DOHH2 (cell line): ENCODE results near the gene MAP3K5.

Experiments used
- H3F3A ChIP-seq: fragments of 200-600 bp; sonication (generic), shearing (Covaris generic); 2 replicates; pipeline ENCODE4 v1.6.0; 2016; ENCODE audit warnings: antibody characterized with exemption, mild to moderate bottlenecking; ENCODE audit not compliant: control insufficient read depth, insufficient read depth
- H3K27ac ChIP-seq: fragments of 200-600 bp; sonication (generic); 2 replicates; pipeline ENCODE4 v1.5.1; 2014; ENCODE audit warnings: low read depth, mild to moderate bottlenecking, low read length, moderate library complexity
- H3K27me3 ChIP-seq: fragments of 200-600 bp; sonication (generic); 2 replicates; pipeline ENCODE4 v1.6.1; 2014; ENCODE audit warnings: mild to moderate bottlenecking, low read length, mixed read lengths; ENCODE audit not compliant: control insufficient read depth
- H3K36me3 ChIP-seq: fragments of 200-600 bp; sonication (generic); 2 replicates; pipeline ENCODE4 v1.6.1; 2014; ENCODE audit warnings: mild to moderate bottlenecking, low read length, moderate library complexity, mixed read lengths; ENCODE audit not compliant: control insufficient read depth
- H3K4me1 ChIP-seq: fragments of 200-600 bp; sonication (generic); 2 replicates; pipeline ENCODE4 v1.6.1; 2014; ENCODE audit warnings: mild to moderate bottlenecking, low read length, mixed read lengths; ENCODE audit not compliant: control insufficient read depth
- H3K4me2 ChIP-seq: fragments of 200-600 bp; sonication (generic); 2 replicates; pipeline ENCODE4 v1.6.0; 2014; ENCODE audit warnings: mild to moderate bottlenecking, low read length, moderate library complexity
- H3K4me3 ChIP-seq: fragments of 200-600 bp; sonication (generic); 2 replicates; pipeline ENCODE4 v1.5.1; 2014; ENCODE audit warnings: mild to moderate bottlenecking, low read length, mixed read lengths
- H3K79me2 ChIP-seq: fragments of 200-600 bp; sonication (generic); 2 replicates; pipeline ENCODE4 v1.6.1; 2014; ENCODE audit warnings: mild to moderate bottlenecking, low read length, mixed read lengths; ENCODE audit not compliant: control insufficient read depth
- H3K9me2 ChIP-seq: fragments of 200-600 bp; sonication (generic); replicated peaks from 2 replicates; pipeline ENCODE4 v1.6.1; 2014; ENCODE audit warnings: mild to moderate bottlenecking, low read length, mixed read lengths; ENCODE audit not compliant: control insufficient read depth
- H3K9me3 ChIP-seq: fragments of 200-600 bp; sonication (generic); 2 replicates; pipeline ENCODE4 v1.6.1; 2014; ENCODE audit warnings: antibody characterized with exemption, low read length, mixed read lengths; ENCODE audit not compliant: control insufficient read depth, insufficient read depth
- H4K20me1 ChIP-seq: fragments of 200-600 bp; sonication (generic); 2 replicates; pipeline ENCODE4 v1.6.0; 2014; ENCODE audit warnings: low read depth, mild to moderate bottlenecking, antibody characterized with exemption, low read length, moderate library complexity; ENCODE audit not compliant: control insufficient read depth, insufficient read depth
- EZH2phosphoT487 ChIP-seq: fragments of 200-600 bp; sonication (generic); IDR thresholded peaks from 2 replicates; pipeline ENCODE4 v1.6.1; 2017; ENCODE audit warnings: borderline replicate concordance, mild to moderate bottlenecking, antibody characterized with exemption, low read length, moderate library complexity, mixed read lengths
- TF ChIP-seq, protein P1 (sequence below): fragments of 200-600 bp; sonication (generic); IDR thresholded peaks from one replicate; pipeline ENCODE4 v1.5.1; 2014; ENCODE audit warnings: antibody characterized with exemption, mild to moderate bottlenecking, low read depth, low read length; ENCODE audit not compliant: poor library complexity, severe bottlenecking

MAP3K5 gene

DNA sequence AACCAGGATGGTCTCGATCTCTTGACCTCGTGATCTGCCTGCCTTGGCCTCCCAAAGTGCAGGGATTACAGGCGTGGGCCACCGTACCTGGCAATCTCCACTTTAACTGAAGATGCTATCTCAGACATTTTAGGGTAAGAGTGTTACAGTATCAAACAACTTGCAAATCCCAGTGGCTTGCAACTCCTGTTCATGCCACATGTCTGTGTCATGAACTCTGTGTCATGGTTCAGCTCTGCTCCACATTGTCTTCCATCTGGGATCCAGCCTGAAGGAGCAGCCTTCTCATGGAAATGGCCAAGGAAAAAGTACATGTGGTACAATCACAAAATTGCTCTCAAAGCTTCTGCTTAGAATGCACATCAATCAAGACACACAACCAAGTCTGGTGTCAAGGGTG, 114.9 kb downstream of the MAP3K5 start:
- Histone ChIP-seq H3K27ac (no peak overlapping the region), H3K9me3 (no peaks in the 10 kb centered on the region), H3K4me1 (no peaks in the 10 kb centered on the region), H3K36me3 (no peaks in the 10 kb centered on the region), H3K27me3 (no peaks in the 10 kb centered on the region), H3K4me3 (no peak overlapping the region), H3K79me2 (no peaks in the 10 kb centered on the region), H4K20me1 (no peaks in the 10 kb centered on the region), H3K9me2 (no peaks in the 10 kb centered on the region), H3F3A (no peaks in the 10 kb centered on the region), H3K4me2 (no peak overlapping the region)
- TF ChIP-seq, protein P1, sequence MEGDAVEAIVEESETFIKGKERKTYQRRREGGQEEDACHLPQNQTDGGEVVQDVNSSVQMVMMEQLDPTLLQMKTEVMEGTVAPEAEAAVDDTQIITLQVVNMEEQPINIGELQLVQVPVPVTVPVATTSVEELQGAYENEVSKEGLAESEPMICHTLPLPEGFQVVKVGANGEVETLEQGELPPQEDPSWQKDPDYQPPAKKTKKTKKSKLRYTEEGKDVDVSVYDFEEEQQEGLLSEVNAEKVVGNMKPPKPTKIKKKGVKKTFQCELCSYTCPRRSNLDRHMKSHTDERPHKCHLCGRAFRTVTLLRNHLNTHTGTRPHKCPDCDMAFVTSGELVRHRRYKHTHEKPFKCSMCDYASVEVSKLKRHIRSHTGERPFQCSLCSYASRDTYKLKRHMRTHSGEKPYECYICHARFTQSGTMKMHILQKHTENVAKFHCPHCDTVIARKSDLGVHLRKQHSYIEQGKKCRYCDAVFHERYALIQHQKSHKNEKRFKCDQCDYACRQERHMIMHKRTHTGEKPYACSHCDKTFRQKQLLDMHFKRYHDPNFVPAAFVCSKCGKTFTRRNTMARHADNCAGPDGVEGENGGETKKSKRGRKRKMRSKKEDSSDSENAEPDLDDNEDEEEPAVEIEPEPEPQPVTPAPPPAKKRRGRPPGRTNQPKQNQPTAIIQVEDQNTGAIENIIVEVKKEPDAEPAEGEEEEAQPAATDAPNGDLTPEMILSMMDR, result no peak
- no peak for TF ChIP-seq EZH2phosphoT487

DNA sequence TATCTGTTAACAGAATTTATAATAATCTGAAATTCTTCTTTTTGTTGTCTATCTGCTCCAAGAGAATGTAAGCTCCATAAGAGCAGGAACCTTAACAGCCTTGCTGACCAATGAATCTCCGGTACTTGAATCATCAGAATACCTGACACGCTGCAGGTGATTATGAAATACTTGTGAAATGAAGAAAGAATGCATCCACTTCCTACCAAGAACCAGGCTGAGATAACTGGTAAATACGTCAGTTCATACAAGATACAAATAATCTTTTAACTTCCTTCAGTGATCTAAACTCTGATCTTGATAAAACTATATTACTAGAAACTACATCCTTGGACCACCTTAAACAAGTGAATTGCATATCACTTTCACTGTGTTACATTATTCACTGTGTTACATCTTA, 116.2 kb downstream of the MAP3K5 start:
- H3K79me2 ChIP-seq, result no peaks in the 10 kb centered on the region
- H4K20me1 ChIP-seq, result no peaks in the 10 kb centered on the region
- no peak overlapping the region for H3K4me2 ChIP-seq
- no peak overlapping the region for H3K4me3 ChIP-seq
- no peaks in the 10 kb centered on the region for H3K9me2 ChIP-seq
- H3F3A ChIP-seq, result no peaks in the 10 kb centered on the region
- H3K9me3 ChIP-seq, result no peaks in the 10 kb centered on the region
- H3K27ac ChIP-seq, result no peak overlapping the region
- no peaks in the 10 kb centered on the region for H3K27me3 ChIP-seq
- TF ChIP-seq, protein P1, result no peak
- TF ChIP-seq EZH2phosphoT487, result no peak
- H3K36me3 ChIP-seq, result no peaks in the 10 kb centered on the region
- H3K4me1 ChIP-seq, result no peaks in the 10 kb centered on the region

DNA sequence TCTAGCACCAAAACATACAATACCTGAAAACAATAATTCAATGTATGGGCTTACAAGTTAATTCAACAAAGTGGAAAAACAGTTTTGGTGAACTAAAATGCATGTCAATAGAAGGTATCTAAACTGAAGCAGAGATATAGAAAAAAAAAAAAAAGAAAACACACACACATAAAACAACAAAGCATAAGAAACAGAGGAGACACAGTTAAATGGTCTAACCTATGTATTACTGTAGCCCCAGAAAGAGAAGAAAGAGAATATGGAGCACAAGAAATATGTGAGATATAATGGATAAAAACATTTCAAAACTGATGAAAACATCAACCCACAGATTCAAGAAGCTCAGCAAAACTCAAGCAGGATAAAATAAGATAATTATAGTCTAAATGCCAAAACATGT, 118.7 kb downstream of the MAP3K5 start:
- H3K27ac ChIP-seq, result no peak overlapping the region
- no peaks in the 10 kb centered on the region for H3K9me3 ChIP-seq
- no peak overlapping the region for H3K4me2 ChIP-seq
- H4K20me1 ChIP-seq, result no peaks in the 10 kb centered on the region
- no peak for TF ChIP-seq EZH2phosphoT487
- H3K27me3 ChIP-seq, result no peaks in the 10 kb centered on the region
- H3K36me3 ChIP-seq, result no peaks in the 10 kb centered on the region
- no peaks in the 10 kb centered on the region for H3K79me2 ChIP-seq
- no peaks in the 10 kb centered on the region for H3F3A ChIP-seq
- no peak overlapping the region for H3K4me3 ChIP-seq
- H3K4me1 ChIP-seq, result no peaks in the 10 kb centered on the region
- H3K9me2 ChIP-seq, result no peaks in the 10 kb centered on the region

DNA sequence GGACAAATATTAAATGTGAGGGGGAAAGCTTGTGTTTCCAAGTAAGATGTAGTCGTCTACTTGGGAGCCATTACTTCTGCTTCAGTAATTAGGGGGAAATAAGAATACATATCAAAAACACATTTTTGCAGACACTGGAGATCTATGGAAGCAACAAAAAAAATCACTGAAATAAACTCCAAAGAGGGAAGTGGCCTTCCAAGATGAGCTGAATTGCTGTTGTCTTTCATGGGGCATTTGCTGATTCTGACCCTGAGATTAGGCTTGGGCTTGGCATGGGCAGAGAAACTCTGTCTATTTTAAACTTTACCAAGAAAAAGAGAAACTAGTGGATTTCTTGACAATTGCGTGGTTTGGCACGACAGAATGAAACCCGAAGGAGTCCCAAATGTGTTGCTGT, 120.1 kb downstream of the MAP3K5 start:
- no peaks in the 10 kb centered on the region for H3K27me3 ChIP-seq
- no peaks in the 10 kb centered on the region for H3K9me3 ChIP-seq
- H3F3A ChIP-seq, result no peaks in the 10 kb centered on the region
- H3K4me1 ChIP-seq, result no peaks in the 10 kb centered on the region
- no peaks in the 10 kb centered on the region for H4K20me1 ChIP-seq
- H3K27ac ChIP-seq, result no peak overlapping the region
- H3K79me2 ChIP-seq, result no peaks in the 10 kb centered on the region
- H3K4me2 ChIP-seq, result no peak overlapping the region
- no peak overlapping the region for H3K4me3 ChIP-seq
- TF ChIP-seq EZH2phosphoT487, result no peak
- TF ChIP-seq, protein P1, result no peak
- no peaks in the 10 kb centered on the region for H3K36me3 ChIP-seq
- no peaks in the 10 kb centered on the region for H3K9me2 ChIP-seq
